Measurements from ENCODE around the gene PKN1. TPM values are rescaled to one million over a fixed set of nuclear protein-coding genes. Genes with fewer than 3 reads are reported as not detected.
"Not testable (repeated sequence)": the region's sequence is repeated elsewhere in the genome, so short reads cannot be mapped to it uniquely, and the experiment has no call there.

The PKN1 gene
- 32.4 TPM for total RNA-seq

GRCh38 chr19:14432791-14433553 is at the start of gene PKN1:
TSS of gene PKN1 (plus strand) at chr19:14433306. CDS start at chr19:14433522, 216 bp downstream.
- DNase-seq (ENCODE audit: low spot score) = no peak
- peak; percentile 79 for ATAC-seq

- ATAC-seq (peak; percentile 22), DNase-seq (ENCODE audit: low spot score) (no peak)
Observed at GRCh38 chr19:14383661-14384555, 49.2 kb upstream of the PKN1 start.

GRCh38 chr19:14385492-14385891 is 47.6 kb upstream of the PKN1 start:
- DNase-seq (ENCODE audit: low spot score) (no peak), ATAC-seq (no peak)

DNA sequence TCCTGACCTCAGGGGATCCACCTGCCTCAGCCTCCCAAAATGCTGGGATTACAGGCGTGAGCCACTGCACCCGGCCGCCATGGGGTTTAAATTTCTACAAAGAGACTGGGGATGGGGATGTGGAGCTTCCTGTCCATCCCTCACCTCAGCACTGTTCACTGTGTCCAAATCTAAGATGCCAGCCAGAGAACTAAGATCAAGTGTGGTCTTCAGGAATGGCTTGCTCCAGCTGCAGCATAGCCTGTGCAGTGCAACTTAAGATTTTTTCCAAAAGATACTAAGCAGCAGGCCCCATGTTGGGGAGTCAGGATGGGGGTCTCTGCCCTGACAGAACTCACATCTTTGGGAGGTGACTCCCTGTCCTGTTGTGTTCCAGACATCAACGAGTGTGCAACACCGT is 42.6 kb upstream of the PKN1 start:
- ATAC-seq = no peak

DNA sequence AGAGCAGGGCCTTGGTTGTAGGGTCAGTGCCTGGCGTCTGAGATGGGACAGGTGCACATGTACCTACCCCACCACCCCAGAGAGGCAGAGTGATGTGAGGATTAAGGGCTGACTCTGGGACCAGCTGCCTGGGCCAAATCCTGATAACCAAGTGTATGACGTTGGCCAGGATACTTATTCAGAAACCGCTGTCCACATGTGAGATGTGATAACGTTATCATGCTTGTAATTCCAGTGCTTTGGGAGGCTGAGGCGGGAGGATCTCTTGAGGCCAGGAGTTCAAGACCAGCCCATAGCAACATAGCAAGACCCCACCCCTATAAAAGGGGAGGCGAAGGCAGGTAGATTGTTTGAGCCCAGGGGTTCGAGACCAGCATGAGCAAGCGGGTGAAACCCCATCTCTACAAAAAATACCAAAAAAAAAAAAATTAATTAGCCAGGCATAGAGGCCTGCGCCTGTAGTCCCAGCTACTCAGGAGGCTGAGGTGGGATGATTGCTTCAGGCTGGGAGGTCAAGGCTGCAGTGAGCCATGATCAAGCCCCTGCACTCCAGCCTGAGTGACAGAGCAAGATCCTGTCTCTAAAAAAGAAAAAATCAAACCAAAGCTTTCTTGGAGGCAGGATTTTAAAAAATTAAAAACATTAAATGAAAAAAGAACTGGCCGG is 41.8 kb upstream of the PKN1 start:
- DNase-seq (ENCODE audit: low spot score) (no peak), ATAC-seq (no peak)

More for the DNA sequence above, 42.6 kb upstream of the PKN1 start:
- DNase-seq (ENCODE audit: low spot score) = no peak

DNA sequence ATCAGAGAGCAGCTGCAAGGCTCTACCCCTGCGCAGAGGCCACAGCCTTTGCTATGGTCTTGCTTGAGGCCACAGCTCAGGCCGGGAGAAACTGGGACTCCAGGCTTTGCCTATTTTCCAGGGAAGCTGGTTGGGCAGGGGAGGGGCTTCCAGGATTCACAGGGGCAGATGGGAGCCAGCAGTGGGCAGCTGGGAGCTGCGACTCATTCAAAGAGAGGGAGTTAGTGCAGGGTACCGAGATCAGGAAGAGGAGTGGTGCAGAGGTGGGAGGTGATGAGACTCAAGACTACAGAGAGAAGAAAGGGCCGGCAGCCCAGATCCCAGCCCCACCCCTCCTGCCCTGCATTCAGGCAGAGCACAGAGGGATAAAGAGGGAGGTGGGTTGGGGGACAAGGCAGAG is 39.8 kb upstream of the PKN1 start:
- ATAC-seq (no peak), DNase-seq (ENCODE audit: low spot score) (no peak)

DNA sequence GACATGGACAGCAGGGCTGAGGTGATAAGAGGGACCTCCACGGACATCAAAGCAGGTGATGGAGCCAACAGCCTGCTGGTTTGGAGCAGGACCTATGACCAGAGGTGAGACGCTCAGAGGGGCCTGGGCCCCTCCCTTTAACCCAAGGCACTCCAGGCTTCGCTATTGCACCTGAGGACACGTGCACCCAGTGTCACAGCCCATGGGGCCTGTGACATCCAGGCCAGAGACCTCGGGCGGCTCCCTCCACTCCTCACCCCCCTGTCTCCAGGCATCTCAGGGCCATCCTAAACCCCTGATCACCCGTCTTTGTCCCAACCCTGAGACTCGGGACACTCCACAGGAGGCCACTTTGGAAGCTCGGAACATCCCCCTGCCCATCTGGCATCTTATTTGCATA is 38.9 kb upstream of the PKN1 start:
- DNase-seq (ENCODE audit: low spot score) (no peak), ATAC-seq (no peak)

- no peak for DNase-seq (ENCODE audit: low spot score)
- no peak for ATAC-seq
Observed at GRCh38 chr19:14395262-14395661, 37.8 kb upstream of the PKN1 start.

DNA sequence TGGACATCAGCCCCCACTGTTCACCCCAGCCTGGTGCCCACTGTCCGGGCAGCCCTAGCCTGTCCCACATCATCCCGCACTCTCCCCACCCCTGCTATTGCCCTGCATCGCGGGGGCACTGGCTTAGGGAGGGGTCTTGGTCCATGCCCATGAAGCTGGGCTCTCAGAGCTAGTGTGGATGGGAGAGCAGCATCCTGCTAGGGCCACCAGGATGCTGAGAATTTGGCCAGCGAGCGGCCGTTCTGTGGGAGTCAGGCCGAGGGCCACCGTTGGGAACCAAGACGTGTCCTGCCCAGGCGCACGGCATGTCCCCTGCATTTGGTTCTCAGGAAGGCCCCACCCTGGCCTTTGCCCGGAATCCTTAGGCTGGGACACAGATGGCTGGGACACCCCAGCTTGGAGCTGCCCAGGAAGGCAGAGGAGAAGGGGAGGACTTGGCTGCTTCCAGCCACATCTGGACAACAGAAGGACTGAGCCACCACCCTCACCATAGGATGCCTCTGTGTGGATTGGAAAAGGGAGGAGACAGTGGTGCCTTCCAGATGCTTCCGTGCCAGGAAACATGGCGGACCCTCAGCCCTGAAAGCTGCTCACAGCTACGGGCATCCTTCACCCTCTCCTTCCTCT is 37.3 kb upstream of the PKN1 start:
- DNase-seq (ENCODE audit: low spot score) (no peak), ATAC-seq (no peak)

DNA sequence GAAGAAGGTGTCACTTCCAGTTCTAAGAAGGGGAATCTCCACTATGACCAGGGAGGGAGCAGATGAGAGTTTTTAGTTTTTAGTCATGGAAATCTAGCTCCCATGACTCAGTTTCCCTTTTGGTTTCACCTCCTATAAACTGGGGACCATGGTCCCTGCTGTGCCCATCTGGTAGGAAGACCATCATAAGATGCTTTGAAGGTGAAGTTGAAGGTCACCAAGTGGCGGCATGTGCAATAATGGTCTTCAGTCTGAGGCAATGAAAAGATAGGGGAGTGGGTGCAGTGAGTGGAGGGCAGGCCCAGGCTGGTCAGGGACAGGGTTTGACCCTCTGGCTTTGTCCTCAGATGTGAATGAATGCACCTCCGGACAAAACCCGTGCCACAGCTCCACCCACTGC is 36.4 kb upstream of the PKN1 start:
- DNase-seq (ENCODE audit: low spot score); ATAC-seq: not testable (repeated sequence)

DNA sequence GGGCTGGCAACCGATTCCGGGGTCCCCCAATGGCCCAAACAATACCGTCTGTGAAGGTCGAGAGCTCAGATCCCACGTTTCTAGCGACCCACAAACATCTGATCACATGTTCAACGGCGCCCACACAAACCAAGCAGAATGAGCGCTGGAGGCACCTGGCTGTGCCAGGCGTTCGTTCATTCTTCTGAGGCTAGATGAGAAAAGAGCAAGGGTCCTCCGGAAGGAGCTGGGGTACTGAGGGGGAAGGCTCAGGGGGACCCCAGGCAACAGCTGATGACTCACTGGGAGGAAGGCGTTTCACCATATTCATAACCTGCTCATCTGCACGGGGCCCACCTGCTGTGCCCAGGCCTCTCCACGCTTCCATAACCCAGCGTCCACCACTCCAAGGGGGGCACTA is 35.9 kb upstream of the PKN1 start:
- not testable (repeated sequence) for DNase-seq (ENCODE audit: low spot score); ATAC-seq

DNA sequence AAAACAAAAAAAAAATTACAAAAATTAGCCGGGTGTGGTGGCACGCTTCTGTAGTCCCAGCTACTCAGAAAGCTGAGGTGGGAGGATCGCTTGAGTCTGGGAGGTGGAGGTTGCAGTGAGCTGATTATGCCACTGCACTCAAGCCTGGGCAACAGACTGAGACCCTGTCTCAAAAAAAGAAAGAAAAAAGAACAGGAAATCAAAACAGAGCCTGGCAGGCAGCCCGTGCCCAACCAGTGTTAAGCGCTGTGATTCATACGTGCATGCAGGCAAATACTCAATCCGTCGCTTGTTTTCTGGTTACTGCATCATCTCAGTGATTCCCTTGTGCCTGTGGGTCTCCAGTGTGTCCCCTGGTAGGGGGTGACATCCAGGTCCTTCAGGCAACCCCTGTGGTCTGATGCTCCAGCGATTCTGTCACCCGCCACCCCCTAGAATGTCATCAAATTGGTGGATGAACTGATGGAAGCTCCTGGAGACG is 32.1 kb upstream of the PKN1 start:
- no peak for ATAC-seq
- no peak for DNase-seq (ENCODE audit: low spot score)

- ATAC-seq (no peak), DNase-seq (ENCODE audit: low spot score) (no peak)
Observed at GRCh38 chr19:14401468-14402195, 31.5 kb upstream of the PKN1 start.

DNA sequence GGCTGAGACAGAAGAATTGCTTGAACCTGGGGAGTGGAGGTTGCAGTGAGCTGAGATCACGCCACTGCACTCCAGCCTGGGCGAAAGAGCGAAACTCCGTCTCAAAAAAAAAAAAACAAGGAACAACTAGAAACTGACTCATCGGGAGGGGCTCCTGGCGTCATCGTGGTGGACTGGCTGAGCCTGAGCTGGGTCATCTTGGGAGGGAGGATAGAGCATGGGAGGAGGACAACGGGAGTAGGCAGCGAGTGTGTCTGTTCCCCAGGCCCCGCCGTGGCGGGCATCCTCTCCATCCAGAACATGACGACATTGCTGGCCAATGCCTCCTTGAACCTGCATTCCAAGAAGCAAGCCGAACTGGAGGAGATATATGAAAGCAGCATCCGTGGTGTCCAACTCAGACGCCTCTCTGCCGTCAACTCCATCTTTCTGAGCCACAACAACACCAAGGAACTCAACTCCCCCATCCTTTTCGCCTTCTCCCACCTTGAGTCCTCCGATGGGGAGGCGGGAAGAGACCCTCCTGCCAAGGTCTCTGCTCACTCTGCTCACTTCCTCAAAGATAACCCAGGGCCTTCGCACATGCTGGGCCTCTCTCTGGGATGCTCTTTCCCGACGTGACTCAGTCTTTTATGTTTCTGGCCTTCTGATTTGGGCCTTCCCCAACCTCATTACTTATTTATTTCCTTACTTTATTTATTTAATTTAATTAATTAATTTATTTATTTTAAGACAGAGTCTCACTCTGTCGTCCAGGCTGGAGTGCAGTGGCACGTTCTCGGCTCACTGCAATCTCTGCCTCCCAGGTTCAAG is 30.6 kb upstream of the PKN1 start:
- ATAC-seq (no peak), DNase-seq (ENCODE audit: low spot score) (no peak)

DNA sequence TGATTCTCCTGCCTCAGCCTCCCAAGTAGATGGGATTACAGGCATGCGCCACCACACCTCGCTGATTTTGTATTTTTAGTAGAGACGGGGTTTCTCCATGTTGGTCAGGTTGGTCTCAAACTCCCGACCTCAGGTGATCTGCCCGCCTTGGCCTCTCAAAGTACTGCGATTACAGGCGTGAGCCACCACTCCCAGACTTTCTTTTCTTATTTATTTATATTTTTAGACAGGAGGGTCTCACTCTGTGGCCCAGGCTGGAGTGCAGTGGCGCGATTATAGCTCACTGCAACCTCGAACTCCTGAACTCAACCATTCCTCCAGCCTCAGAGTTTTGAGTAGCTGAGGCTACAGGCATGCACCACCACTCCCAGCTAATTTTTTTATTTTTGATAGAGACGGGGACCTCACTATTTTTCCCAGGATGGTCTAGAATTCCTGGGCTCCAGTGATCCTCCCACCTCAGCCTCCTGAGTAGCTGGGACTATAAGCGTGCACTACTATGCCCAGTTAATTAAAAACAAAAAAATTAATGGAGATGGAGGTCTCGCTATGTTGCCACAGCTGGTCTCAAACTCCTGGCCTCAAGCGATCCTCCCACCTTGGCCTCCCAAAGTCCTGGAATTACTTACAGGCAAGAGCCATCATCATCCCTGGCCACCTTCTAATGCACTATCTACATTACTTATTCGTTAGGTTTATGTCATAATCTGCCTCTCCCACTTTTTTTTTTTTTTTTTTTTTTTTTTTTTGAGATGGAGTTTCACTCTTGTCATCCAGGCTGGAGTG is 29.8 kb upstream of the PKN1 start:
- not testable (repeated sequence) for ATAC-seq; DNase-seq (ENCODE audit: low spot score)

DNA sequence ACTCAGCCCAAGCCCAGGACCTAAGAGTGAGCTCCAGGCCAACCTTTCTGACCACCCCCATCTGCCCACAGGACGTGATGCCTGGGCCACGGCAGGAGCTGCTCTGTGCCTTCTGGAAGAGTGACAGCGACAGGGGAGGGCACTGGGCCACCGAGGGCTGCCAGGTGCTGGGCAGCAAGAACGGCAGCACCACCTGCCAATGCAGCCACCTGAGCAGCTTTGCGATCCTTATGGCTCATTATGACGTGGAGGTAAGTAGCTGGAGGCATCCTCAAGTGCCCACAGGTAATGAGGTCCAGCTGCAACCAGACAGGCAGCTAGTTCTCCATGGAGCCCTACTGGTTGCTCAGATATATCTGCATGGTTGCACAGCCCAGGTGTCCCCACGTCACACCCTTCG is 28.8 kb upstream of the PKN1 start:
- ATAC-seq (no peak), DNase-seq (ENCODE audit: low spot score) (no peak)

- ATAC-seq (no peak), DNase-seq (ENCODE audit: low spot score) (no peak)
Observed at GRCh38 chr19:14405380-14405757, 27.7 kb upstream of the PKN1 start.

Data from left lobe of liver (tissue), 2 donors.